ENCODE results near the gene SEPTIN2.
"Not testable (repeated sequence)": the region's sequence is repeated elsewhere in the genome, so short reads cannot be mapped to it uniquely, and the experiment has no call there.

The SEPTIN2 gene

GRCh38 chr2:241389697-241390096 lies 74.0 kb downstream of the SEPTIN2 start:
- Histone ChIP-seq H3K4me3 (ENCODE audit: low read depth, low read length) (no peak overlapping the region), H3K36me3 (replicated peaks) (no peaks in the 10 kb centered on the region), H3K27me3 (replicated peaks) (no peaks in the 10 kb centered on the region), H3K27ac (no peak overlapping the region)
- no peak for DNase-seq
- in situ Hi-C loops (cut with HindIII; ENCODE audit: low pct_ligation_motif_present, low sequenced_read_pairs) = no loop called here
- TF ChIP-seq CTCF (IDR thresholded peaks at IDR 0.05; ENCODE audit: low read depth, low read length, missing control alignments) = no peak

- in situ Hi-C loops (cut with HindIII; ENCODE audit: low pct_ligation_motif_present, low sequenced_read_pairs) = no loop called here
- H3K27ac ChIP-seq = no peak overlapping the region
- no peaks in the 10 kb centered on the region for H3K36me3 ChIP-seq (replicated peaks)
- no peaks in the 10 kb centered on the region for H3K27me3 ChIP-seq (replicated peaks)
- no peak for DNase-seq
- no peak for TF ChIP-seq CTCF (IDR thresholded peaks at IDR 0.05; ENCODE audit: low read depth, low read length, missing control alignments)
- no peak overlapping the region for H3K4me3 ChIP-seq (ENCODE audit: low read depth, low read length)
Measured at GRCh38 chr2:241390301-241391206, 74.8 kb downstream of the SEPTIN2 start.

- in situ Hi-C loops (cut with HindIII; ENCODE audit: low pct_ligation_motif_present, low sequenced_read_pairs) = no loop called here
- TF ChIP-seq CTCF (IDR thresholded peaks at IDR 0.05; ENCODE audit: low read depth, low read length, missing control alignments) = peak; percentile 65
- peaks cover 2% of the 10 kb centered on the region for H3K36me3 ChIP-seq (replicated peaks)
- no peak for DNase-seq
- no peak overlapping the region for H3K4me3 ChIP-seq (ENCODE audit: low read depth, low read length)
- no peaks in the 10 kb centered on the region for H3K27me3 ChIP-seq (replicated peaks)
- no peak overlapping the region for H3K27ac ChIP-seq
Measured at GRCh38 chr2:241391892-241392665, 76.4 kb downstream of the SEPTIN2 start.

GRCh38 chr2:241392753-241393152 lies 77.0 kb downstream of the SEPTIN2 start:
- in situ Hi-C loops (cut with HindIII; ENCODE audit: low pct_ligation_motif_present, low sequenced_read_pairs) = not testable (repeated sequence)

GRCh38 chr2:241393524-241394196 lies 77.9 kb downstream of the SEPTIN2 start:
- no peak overlapping the region for H3K27ac ChIP-seq
- no peaks in the 10 kb centered on the region for H3K27me3 ChIP-seq (replicated peaks)
- no peak for DNase-seq
- no peak for TF ChIP-seq CTCF (IDR thresholded peaks at IDR 0.05; ENCODE audit: low read depth, low read length, missing control alignments)
- peaks cover 2% of the 10 kb centered on the region for H3K36me3 ChIP-seq (replicated peaks)
- in situ Hi-C loops (cut with HindIII; ENCODE audit: low pct_ligation_motif_present, low sequenced_read_pairs) = no loop called here
- H3K4me3 ChIP-seq (ENCODE audit: low read depth, low read length) = no peak overlapping the region

More at GRCh38 chr2:241392753-241393152, 77.0 kb downstream of the SEPTIN2 start:
- not testable (repeated sequence) for H3K27me3 ChIP-seq (replicated peaks); H3K36me3 ChIP-seq (replicated peaks); H3K27ac ChIP-seq; H3K4me3 ChIP-seq (ENCODE audit: low read depth, low read length); DNase-seq

- H3K4me3 ChIP-seq (ENCODE audit: low read depth, low read length); H3K27me3 ChIP-seq (replicated peaks); in situ Hi-C loops (cut with HindIII; ENCODE audit: low pct_ligation_motif_present, low sequenced_read_pairs); H3K36me3 ChIP-seq (replicated peaks); H3K27ac ChIP-seq; DNase-seq: not testable (repeated sequence)
Measured at GRCh38 chr2:241396809-241397208, 81.1 kb downstream of the SEPTIN2 start.

Data from brain microvascular endothelial cell (primary cell).